ENCODE data around the gene XPR1.

DNA sequence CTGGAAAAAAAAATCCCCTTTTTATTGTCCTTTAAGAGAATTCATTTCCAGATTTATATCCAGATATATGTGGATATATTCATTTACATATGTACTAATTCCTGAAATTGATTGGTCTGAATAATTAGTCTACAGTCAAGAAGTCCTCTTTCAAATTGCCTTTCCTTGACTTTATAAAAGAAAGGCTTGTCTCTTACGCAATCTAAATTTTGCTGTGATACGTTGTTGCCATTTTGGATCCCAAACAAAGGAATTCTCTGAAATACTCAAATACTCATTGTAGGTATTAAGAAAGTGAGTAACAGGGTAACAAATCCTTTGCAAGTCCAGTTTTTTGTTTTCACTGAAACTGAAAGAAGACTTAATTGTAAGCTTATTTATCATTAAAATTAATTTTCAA lies 144.0 kb downstream of the XPR1 start:
- TF ChIP-seq EZH2phosphoT487 (IDR thresholded peaks at IDR 0.05; ENCODE audit: insufficient read depth, low read depth) (no peak), EZH2 (IDR thresholded peaks at IDR 0.05; ENCODE audit: insufficient read depth, poor library complexity, severe bottlenecking) (no peak)

Data from GM23248 (cell line).